HG02981 (cell line): ENCODE results near the gene SH3GL2.

ENCODE experiments used
- ATAC-seq: cut with Tn5 transposase; IDR thresholded peaks from one replicate; pipeline ENCODE4 v1.9.1; 2021; ENCODE audit warnings: mild to moderate bottlenecking, moderate library complexity; ENCODE audit not compliant: unreplicated experiment

The SH3GL2 gene

GRCh38 chr9:17802249-17802857, 223.5 kb downstream of the SH3GL2 start:
- ATAC-seq = no peak

DNA sequence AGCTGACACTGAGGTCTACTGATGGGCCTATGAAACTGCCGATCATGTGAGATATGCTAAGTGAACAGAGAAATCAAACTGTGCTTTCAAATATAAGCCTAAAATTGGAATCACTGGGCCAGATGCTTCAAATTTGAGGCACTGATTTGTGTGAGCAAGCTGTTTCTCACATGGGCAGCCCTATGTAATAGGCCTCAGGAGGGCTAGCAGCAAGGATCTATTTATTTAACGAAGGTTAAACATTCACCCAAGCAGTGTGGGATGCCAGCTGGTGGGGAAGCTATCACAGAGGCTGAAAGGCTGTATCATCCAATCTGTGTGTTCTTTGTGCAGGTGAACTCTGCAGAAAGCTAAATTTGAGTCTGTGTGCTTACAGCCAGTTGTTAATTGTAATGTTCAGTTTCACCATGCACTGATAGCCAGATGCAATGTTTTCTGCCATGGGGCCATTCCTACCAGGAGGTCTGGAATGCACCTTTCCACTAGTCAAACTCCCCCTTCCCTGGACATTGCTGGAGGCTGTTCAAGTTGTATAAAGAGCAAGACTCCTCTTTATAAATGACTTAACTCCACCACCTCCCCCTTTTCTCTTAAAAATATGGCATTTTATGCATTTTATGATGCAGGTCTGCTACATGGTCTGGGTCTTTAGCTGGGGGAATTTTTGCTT, 228.9 kb downstream of the SH3GL2 start:
- no peak for ATAC-seq

DNA sequence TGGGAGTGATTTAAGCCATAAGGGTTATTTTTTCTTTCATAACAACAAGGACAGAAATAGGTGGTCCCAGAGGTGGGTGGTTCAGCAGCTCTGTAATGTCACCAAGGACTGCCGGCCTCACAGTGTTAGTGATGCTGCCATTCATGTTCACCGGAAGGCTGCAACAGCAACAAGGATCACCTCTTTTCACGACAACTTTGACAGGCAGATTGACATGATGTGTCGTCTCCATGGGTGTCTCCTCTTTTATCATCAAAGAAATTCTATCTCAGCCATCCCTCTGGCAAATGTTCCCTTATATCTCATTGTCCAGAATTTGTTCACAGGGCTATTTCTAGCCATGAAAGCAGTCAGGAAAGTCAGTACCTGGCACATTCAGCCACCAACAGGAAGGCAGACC, 231.5 kb downstream of the SH3GL2 start:
- no peak for ATAC-seq

- ATAC-seq = no peak
These were observed 232.1 kb downstream of the SH3GL2 start for GRCh38 chr9:17810728-17811571.

GRCh38 chr9:17813798-17814197, 234.9 kb downstream of the SH3GL2 start:
- no peak for ATAC-seq

DNA sequence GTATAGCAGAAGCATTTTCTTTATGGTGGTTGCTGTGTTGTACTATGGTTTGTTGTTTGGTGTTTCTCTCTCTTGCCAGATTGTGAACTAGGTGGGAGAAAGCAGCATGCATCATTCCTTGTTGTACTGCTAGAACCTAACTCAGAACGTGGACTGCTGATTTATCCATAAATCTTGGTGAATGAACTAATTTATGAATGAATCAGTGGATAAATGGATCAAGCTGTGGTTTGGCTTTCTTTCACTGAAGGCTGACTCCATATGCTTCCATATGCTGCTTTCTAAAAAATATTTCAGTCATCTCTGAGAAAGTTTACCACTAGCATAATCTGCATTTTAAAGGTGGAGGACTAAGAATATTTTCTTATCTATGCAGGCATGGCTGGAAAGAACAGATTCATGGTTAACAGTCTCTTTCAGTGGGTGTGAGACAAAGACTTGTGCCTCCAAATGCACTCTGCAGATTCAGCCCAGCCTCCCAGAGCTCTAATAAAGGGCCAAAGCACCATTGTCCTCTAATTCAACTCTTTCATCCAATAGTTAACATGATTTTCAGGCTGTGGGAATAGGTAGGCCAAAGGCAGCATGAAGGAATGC, 237.7 kb downstream of the SH3GL2 start:
- no peak for ATAC-seq

GRCh38 chr9:17824191-17824590, 245.3 kb downstream of the SH3GL2 start:
- no peak for ATAC-seq

DNA sequence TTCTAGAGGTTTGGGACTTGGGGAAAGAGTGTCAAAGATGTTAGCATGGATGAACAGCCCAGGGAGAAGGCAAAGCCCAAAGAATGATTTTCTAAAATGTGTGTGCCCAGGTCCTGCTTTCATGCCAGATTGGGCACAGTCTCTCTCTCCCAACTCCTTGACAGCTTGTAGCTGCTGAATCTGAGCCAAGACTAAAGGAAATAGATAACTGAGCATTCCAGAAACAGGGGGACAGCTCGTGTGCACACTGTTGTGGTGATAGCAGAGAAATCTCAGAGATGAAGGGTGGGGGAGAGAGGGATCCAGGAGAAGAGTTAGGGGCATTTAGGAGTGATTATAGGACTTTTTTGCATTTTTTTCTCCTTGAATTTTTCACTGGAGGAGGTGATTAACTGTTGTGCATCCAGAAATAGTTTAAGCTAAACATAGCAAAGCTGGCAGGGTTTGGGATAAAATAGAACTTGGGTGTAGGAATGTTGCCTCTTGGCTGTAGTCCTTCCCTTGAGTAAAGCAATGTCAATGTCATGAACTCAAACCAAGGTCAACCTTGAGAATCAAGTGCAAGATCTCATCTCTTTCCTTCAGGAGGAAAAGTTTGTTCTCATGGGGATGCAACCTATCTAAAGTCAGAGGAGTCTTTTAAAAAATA, 245.9 kb downstream of the SH3GL2 start:
- ATAC-seq = no peak

GRCh38 chr9:17825265-17825659, 246.4 kb downstream of the SH3GL2 start:
- ATAC-seq = no peak

- ATAC-seq = no peak
These were observed 250.2 kb downstream of the SH3GL2 start for GRCh38 chr9:17829064-17829463.

- ATAC-seq = no peak
These were observed 251.0 kb downstream of the SH3GL2 start for GRCh38 chr9:17829812-17830385.

DNA sequence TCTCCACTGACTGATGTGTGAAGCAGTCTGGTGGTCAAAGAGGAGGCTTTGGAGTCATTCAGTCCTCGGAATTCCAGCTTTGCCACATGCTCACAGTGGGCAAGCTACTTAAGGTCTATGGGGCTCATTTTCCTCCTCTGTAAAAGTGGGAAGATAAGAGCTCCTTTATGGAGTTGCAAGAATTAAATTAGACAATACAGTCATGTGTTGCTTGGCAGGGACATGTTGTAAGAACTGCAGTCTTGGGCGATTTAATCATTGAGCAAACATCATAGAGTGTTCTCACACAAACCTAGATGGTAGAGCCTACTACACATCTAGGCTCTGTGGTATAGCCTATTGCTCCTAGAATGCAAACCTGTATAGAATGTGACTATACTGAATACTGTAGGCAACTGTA, 253.9 kb downstream of the SH3GL2 start:
- ATAC-seq = no peak

- ATAC-seq = no peak
These were observed 255.0 kb downstream of the SH3GL2 start for GRCh38 chr9:17833846-17834245.

- ATAC-seq = no peak
These were observed 259.1 kb downstream of the SH3GL2 start for GRCh38 chr9:17837965-17838364.

- no peak for ATAC-seq
These were observed 260.9 kb downstream of the SH3GL2 start for GRCh38 chr9:17839776-17840175.

GRCh38 chr9:17843236-17843635, 264.4 kb downstream of the SH3GL2 start:
- ATAC-seq = no peak
